Pancreas (tissue), 10 donors: Measurements from ENCODE around the gene ZNF496. TPM values are rescaled to one million over a fixed set of nuclear protein-coding genes. Genes with fewer than 3 reads are reported as not detected.

Source experiments
- ATAC-seq, 4 donors: fragments of 200-7000 bp; cut with Tn5 transposase; one replicate each; pipeline versions ENCODE4 v1.8.0 to v1.9.1; 2020; ENCODE audit warnings: mild to moderate bottlenecking in 4 of 4, moderate library complexity in 4 of 4
- DNase-seq, 6 donors: peaks; one replicate each; pipeline ENCODE4 v3.0.0-alpha.2; 2020
- FAIRE-seq: peaks from 2 replicates; lab custom pipeline; 2012; peaks lifted over from hg19 to GRCh38; lab: Jason Lieb, UNC
- H3K27ac ChIP-seq, 4 donors: fragments of 200-600 bp; sonication (generic); 1 replicate in 3 of 4; 2 replicates in 1 of 4; pipeline versions ENCODE4 v1.5.0 to v1.8.0; 2020
- H3K27me3 ChIP-seq, 4 donors: fragments of 200-600 bp; one replicate each; pipeline ENCODE4 v1.8.0; 2021
- H3K36me3 ChIP-seq, 3 donors: fragments of 200-600 bp; sonication (generic) in 1 of 3; one replicate each; pipeline versions ENCODE4 v1.5.0 to v1.8.0; 2020 to 2021
- H3K4me1 ChIP-seq, 3 donors: fragments of 200-600 bp; one replicate each; pipeline ENCODE4 v1.8.0; 2021
- H3K4me3 ChIP-seq, 4 donors: fragments of 200-600 bp; sonication (generic) in 2 of 4; one replicate each; pipeline versions ENCODE4 v1.5.0 to v1.8.0; 2020 to 2021
- H3K9me3 ChIP-seq, 4 donors: fragments of 200-600 bp; one replicate each; pipeline ENCODE4 v1.8.0; 2021
- WGBS, 2 donors: extraction: QIAGEN DNeasy Blood & Tissue Kit; methylation state at CpG; one replicate each; pipeline ENCODE4 v1.1.7; 2013; 5-methylcytosine and 5-hydroxymethylcytosine counted together
- intact Hi-C, 3 donors: fragments of 100-400 bp; cut with DNase I; formaldehyde crosslinking; loops; one replicate each; pipeline versions ENCODE4 v1.11.1 to v1.14.2; 2022
- polyA plus RNA-seq, 2 donors: library from polyadenylated mRNA; stranded (reverse); fragments of 200-250 nt; gene quantifications; one replicate each; pipeline ENCODE4 v1.2.3, GENCODE V29; 2013
- total RNA-seq, 6 donors: library from RNA; stranded (reverse); fragmentation: NEBNext Ultra II Directional in 4 of 6; extraction: Animal tissue kit (Norgen Biotek cat#: 25700) in 4 of 6; gene quantifications; one replicate each; pipeline versions ENCODE4 v1.2.1 to v1.2.4, GENCODE V29; 2021 to 2023
- TF ChIP-seq, protein P1 (sequence below), 4 donors: fragments of 200-600 bp; sonication (generic) in 3 of 4; IDR thresholded peaks; one replicate each; pipeline versions ENCODE4 v1.5.0 to v1.8.0; 2021; ENCODE audit warnings: antibody characterized with exemption in 4 of 4
- donor health status: healthy with polysubstance abuse.
- donor health status: DM: no; HTN: no; CAD: no; lungs with moderate emphysema.
- donor health status: DM: no; HTN: no; CAD: no.
- donor health status: control.
- donor health status: control.
- donor health status: Bipolar disorder and iron deficiency.
- donor health status: DM: yes; HTN: yes; CAD: no.
- donor health status: DM: no; HTN: no; CAD: no.
- donor health status: DM: no; HTN: no; CAD: no.
- donor health status: DM: yes; HTN: yes; CAD: no.

The ZNF496 gene
- total and polyA plus RNA-seq, 8 donors: 11.4 to 24.4 (median 18.8) TPM

DNA sequence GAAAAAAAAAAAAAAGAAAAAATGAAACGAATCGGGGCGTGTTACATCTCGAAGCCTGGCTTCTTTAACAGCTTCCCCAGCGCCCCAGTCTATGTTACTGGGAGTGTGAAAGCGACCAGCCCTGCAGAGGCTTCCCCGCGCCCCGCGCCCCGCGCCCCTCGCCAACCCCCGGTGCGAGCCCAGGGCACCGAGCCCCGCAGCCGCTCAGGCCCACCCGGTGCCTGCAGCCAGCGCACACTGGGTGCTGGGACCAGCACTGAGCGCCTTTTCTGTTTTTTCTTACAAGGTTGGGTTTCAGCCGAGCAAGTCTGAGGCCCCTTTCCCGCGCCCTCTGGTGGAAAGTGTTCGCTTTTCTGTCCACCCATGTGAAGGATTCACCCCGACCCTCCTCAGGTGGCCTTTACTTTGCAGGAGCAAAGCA is 42.1 kb upstream of the ZNF496 start:
- peak overlapping the region in 2 of 4 donors; percentile 17 to 27 for H3K4me3 ChIP-seq
- intact Hi-C loops: no loop called here
- no peaks in the 10 kb centered on the region for H3K9me3 ChIP-seq
- no peak overlapping the region for H3K27ac ChIP-seq
- WGBS, 2 donors: 9 to 14% methylated on average over 25 to 26 of the region's 26 CpGs
- DNase-seq: peak in 4 of 6 donors; percentile 21 to 68 (median 40)
- ATAC-seq: peak; percentile 63 to 85 (median 82)
- TF ChIP-seq, protein P1, sequence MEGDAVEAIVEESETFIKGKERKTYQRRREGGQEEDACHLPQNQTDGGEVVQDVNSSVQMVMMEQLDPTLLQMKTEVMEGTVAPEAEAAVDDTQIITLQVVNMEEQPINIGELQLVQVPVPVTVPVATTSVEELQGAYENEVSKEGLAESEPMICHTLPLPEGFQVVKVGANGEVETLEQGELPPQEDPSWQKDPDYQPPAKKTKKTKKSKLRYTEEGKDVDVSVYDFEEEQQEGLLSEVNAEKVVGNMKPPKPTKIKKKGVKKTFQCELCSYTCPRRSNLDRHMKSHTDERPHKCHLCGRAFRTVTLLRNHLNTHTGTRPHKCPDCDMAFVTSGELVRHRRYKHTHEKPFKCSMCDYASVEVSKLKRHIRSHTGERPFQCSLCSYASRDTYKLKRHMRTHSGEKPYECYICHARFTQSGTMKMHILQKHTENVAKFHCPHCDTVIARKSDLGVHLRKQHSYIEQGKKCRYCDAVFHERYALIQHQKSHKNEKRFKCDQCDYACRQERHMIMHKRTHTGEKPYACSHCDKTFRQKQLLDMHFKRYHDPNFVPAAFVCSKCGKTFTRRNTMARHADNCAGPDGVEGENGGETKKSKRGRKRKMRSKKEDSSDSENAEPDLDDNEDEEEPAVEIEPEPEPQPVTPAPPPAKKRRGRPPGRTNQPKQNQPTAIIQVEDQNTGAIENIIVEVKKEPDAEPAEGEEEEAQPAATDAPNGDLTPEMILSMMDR (IDR thresholded peaks at IDR 0.05): peak in 1 of 4 donors; percentile 17
- no peaks in the 10 kb centered on the region for H3K36me3 ChIP-seq
- H3K4me1 ChIP-seq: no peaks in the 10 kb centered on the region
- peaks cover 0 to 8% (median 0%) of the 10 kb centered on the region in 4 donors for H3K27me3 ChIP-seq
- FAIRE-seq: no peak

DNA sequence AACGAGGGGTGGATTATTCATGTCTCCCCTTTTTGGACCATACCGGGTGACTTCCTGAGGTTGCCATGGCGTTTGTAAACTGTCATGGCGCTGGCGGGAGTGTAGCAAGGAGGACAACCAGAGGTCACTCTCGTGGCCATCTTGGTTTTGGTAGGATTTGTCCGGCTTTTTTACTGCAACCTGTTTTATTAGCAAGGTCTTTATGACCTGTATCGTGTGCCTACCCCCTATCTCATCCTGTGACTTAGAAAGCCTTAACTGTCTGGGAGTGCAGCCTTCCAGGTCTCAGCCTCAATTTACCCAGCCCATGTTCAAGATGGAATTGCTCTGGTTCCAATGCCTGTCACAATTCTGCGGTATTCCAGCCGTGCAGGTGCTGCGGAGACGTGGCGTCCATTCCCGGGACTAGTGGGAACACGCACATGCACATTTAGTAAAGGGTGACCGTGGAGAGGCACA is 40.2 kb upstream of the ZNF496 start:
- H3K9me3 ChIP-seq: no peaks in the 10 kb centered on the region
- TF ChIP-seq, protein P1 (IDR thresholded peaks at IDR 0.05): no peak
- no peaks in the 10 kb centered on the region for H3K36me3 ChIP-seq
- 78 to 84% methylated on average over 16 of the region's 16 CpGs for WGBS, 2 donors
- ATAC-seq (no peak), DNase-seq (no peak), FAIRE-seq (no peak)
- H3K27ac ChIP-seq: no peak overlapping the region
- no peaks in the 10 kb centered on the region for H3K4me1 ChIP-seq
- no peak overlapping the region for H3K4me3 ChIP-seq
- intact Hi-C loops: no loop called here
- peaks cover 0 to 8% (median 0%) of the 10 kb centered on the region in 4 donors for H3K27me3 ChIP-seq

DNA sequence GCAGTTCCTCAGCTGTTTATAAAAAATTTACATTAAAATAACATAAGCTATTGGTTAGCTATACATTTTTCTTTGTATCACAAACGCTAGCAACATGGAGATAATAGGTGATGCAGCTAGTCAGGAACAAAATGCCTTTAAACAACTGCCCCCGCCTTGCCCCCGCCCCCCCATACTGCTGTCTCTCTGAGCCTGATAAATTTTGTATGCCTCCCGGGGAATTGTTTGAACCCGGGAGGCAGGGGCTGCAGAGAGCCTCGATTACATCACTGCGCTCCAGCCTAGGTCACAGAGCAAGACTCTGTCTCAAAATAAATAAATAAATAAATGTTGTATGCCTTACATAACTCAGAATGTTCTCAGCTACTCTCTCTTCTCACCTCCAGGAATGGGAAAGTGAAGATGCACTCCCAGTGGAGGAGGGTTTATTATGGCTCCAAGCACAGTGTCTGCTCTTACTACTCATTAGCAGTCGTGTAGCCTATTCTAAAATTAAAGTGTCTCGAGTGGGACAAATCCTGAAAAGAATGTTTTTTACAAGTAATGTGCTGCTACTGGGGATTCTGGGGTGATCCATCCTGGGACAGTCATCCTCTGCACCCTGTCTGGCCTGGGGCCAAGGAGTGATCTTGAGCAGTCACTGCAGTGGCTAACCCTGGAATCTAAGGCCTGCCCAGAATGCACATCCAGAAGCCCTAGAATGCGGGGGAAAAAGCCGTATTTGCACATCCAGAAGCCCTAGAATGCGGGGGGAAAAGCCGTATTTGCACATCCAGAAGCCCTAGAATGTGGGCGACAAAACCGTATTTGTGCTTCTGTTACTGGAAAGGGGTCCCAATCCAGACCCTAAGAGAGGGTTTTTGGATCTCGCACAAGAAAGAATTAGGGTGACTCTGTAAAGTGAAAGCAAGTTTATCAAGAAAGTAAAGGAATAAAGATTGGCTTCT is 39.4 kb upstream of the ZNF496 start:
- Histone ChIP-seq H3K9me3 (no peaks in the 10 kb centered on the region), H3K27ac (no peak overlapping the region), H3K36me3 (no peaks in the 10 kb centered on the region), H3K4me1 (no peaks in the 10 kb centered on the region), H3K27me3 (peaks cover 0 to 8% (median 0%) of the 10 kb centered on the region in 4 donors), H3K4me3 (no peak overlapping the region)
- peak in 1 of 6 donors; percentile 22 for DNase-seq
- intact Hi-C loops: no loop called here
- peak in 1 of 4 donors; percentile 31 for ATAC-seq
- FAIRE-seq: no peak
- 52 to 55% methylated on average over 16 of the region's 16 CpGs for WGBS, 2 donors
- TF ChIP-seq, protein P1 (IDR thresholded peaks at IDR 0.05): no peak

DNA sequence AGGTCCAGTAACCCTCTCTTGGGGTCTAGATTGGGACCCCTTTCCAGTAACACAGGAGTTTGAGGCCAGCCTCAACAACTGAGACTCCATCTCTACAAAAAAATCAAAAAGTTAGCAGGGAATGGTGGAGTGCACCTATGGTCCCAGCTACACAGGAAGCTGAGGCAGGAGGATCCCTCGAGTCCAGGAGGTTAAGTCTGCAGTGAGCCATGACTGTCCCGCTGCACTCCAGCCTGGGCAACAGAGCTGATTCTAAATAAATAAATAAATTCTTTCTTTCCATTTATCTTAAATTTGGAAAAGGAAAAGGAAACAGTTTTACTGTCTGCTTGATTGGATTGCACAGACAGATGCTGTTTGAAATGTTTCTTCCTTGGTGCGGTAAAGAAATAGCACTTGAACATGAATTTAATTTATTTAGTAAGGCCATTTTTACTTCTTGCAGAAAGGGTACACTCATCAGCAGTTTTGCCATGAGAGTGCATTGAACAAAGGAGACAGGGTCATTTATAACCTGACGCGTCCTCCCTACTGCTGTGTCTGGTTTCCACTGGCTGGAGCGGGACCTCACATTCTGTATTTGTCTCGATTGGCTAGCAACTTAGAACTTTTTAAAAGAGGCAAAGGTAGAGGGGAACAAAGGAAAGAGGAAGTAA is 37.0 kb upstream of the ZNF496 start:
- TF ChIP-seq, protein P1 (IDR thresholded peaks at IDR 0.05): no peak
- no peak overlapping the region for H3K27ac ChIP-seq
- WGBS, 2 donors: 40 to 49% methylated on average over 7 of the region's 7 CpGs
- no peaks in the 10 kb centered on the region for H3K9me3 ChIP-seq
- DNase-seq (no peak), ATAC-seq (no peak), FAIRE-seq (no peak)
- H3K4me1 ChIP-seq: no peaks in the 10 kb centered on the region
- no peak overlapping the region for H3K4me3 ChIP-seq
- intact Hi-C loops: no loop called here
- peaks cover 0 to 6% (median 0%) of the 10 kb centered on the region in 4 donors for H3K27me3 ChIP-seq
- H3K36me3 ChIP-seq: no peaks in the 10 kb centered on the region
